SK-N-SH treated with all-trans-retinoic acid at 6 μM for 48 hours (cell line): ENCODE results near the gene ST3GAL3.

Experiments
- BACH2 ChIP-seq: fragments of 250-450 bp; sonication (Bioruptor Pico); IDR thresholded peaks from 2 replicates; pipeline ENCODE4 v1.9.0; 2021; ENCODE audit warnings: mild to moderate bottlenecking, borderline replicate concordance
- ISL1 ChIP-seq: fragments of 250-450 bp; sonication (Bioruptor Pico); IDR thresholded peaks from 2 replicates; pipeline ENCODE4 v2.1.2; 2022; ENCODE audit warnings: mild to moderate bottlenecking, moderate library complexity
- TCF4 ChIP-seq: fragments of 250-450 bp; sonication (Bioruptor Pico); IDR thresholded peaks from 2 replicates; pipeline ENCODE4 v1.8.0; 2021; ENCODE audit warnings: mild to moderate bottlenecking, moderate library complexity, borderline replicate concordance
- TOX ChIP-seq: fragments of 250-450 bp; sonication (Bioruptor Pico); IDR thresholded peaks from 2 replicates; pipeline ENCODE4 v1.8.0; 2021; ENCODE audit warnings: mild to moderate bottlenecking, moderate library complexity, borderline replicate concordance
- TF ChIP-seq, protein P1 (sequence below): fragments of 250-450 bp; sonication (Bioruptor Pico); IDR thresholded peaks from 2 replicates; pipeline ENCODE4 v1.8.0; 2020; ENCODE audit warnings: mild to moderate bottlenecking, moderate library complexity, borderline replicate concordance

- TF ChIP-seq, protein P1, sequence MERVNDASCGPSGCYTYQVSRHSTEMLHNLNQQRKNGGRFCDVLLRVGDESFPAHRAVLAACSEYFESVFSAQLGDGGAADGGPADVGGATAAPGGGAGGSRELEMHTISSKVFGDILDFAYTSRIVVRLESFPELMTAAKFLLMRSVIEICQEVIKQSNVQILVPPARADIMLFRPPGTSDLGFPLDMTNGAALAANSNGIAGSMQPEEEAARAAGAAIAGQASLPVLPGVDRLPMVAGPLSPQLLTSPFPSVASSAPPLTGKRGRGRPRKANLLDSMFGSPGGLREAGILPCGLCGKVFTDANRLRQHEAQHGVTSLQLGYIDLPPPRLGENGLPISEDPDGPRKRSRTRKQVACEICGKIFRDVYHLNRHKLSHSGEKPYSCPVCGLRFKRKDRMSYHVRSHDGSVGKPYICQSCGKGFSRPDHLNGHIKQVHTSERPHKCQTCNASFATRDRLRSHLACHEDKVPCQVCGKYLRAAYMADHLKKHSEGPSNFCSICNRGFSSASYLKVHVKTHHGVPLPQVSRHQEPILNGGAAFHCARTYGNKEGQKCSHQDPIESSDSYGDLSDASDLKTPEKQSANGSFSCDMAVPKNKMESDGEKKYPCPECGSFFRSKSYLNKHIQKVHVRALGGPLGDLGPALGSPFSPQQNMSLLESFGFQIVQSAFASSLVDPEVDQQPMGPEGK (CRISPR knock-in tag), result no peak
- no peak for TF ChIP-seq TCF4 (CRISPR knock-in tag)
- no peak for TF ChIP-seq TOX
- no peak for TF ChIP-seq BACH2 (CRISPR knock-in tag)
- no peak for TF ChIP-seq ISL1 (CRISPR knock-in tag)
These were observed 239.9 kb downstream of the ST3GAL3 start for GRCh38 chr1:43947061-43947873.
